Smooth muscle cell (in vitro differentiated cells): ENCODE results near the gene MAP4K4. TPM values are rescaled to one million over a fixed set of nuclear protein-coding genes. Genes with fewer than 3 reads are reported as not detected.

ENCODE experiments used
- DNase-seq: peaks from one replicate; lab custom pipeline; 2025; ENCODE audit not compliant: unreplicated experiment; lab: John Stamatoyannopoulos, UW
- H2AFZ ChIP-seq: fragments of 200-600 bp; sonication (generic); 2 replicates; pipeline ENCODE4 v1.6.0; 2016; ENCODE audit warnings: antibody characterized with exemption, low read depth, mild to moderate bottlenecking
- H3F3A ChIP-seq: fragments of 200-600 bp; sonication (generic); 2 replicates; pipeline ENCODE4 v1.6.0; 2017; ENCODE audit warnings: antibody characterized with exemption, low read depth
- H3K27ac ChIP-seq: fragments of 200-600 bp; sonication (generic); 2 replicates; pipeline ENCODE4 v1.5.1; 2016; ENCODE audit warnings: low read depth, mild to moderate bottlenecking
- H3K27me3 ChIP-seq: fragments of 200-600 bp; sonication (generic); 2 replicates; pipeline ENCODE4 v1.6.1; 2016; ENCODE audit warnings: low read depth, mild to moderate bottlenecking
- H3K36me3 ChIP-seq: fragments of 200-600 bp; sonication (generic); 2 replicates; pipeline ENCODE4 v1.5.1; 2016; ENCODE audit warnings: low read depth
- H3K4me1 ChIP-seq: fragments of 200-600 bp; sonication (generic); 2 replicates; pipeline ENCODE4 v1.5.1; 2016; ENCODE audit warnings: low read depth
- H3K4me2 ChIP-seq: fragments of 200-600 bp; sonication (generic); 2 replicates; pipeline ENCODE4 v1.6.0; 2016; ENCODE audit warnings: mild to moderate bottlenecking
- H3K4me3 ChIP-seq: fragments of 200-600 bp; sonication (generic); 2 replicates; pipeline ENCODE4 v1.5.1; 2016; ENCODE audit warnings: mild to moderate bottlenecking
- H3K79me2 ChIP-seq: fragments of 200-600 bp; sonication (generic); 2 replicates; pipeline ENCODE4 v1.6.0; 2016; ENCODE audit warnings: low read depth, mild to moderate bottlenecking
- H3K9ac ChIP-seq: fragments of 200-600 bp; sonication (generic); 2 replicates; pipeline ENCODE4 v1.6.0; 2016; ENCODE audit warnings: low read depth
- H3K9me3 ChIP-seq: fragments of 200-600 bp; sonication (generic); replicated peaks from 2 replicates; pipeline ENCODE4 v1.5.1; 2016; ENCODE audit warnings: low read depth
- H4K20me1 ChIP-seq: fragments of 200-600 bp; sonication (generic); 2 replicates; pipeline ENCODE4 v1.6.0; 2016; ENCODE audit warnings: low read depth
- WGBS: methylation state at CpG from one replicate; pipeline ENCODE4 v1.1.7; 2016; ENCODE audit warnings: low lambda C conversion rate; 5-methylcytosine and 5-hydroxymethylcytosine counted together
- polyA plus RNA-seq: library from polyadenylated mRNA; unstranded; fragments of >200 nt; fragmentation: Nextera tagmentation; extraction: Ambion mirVana; gene quantifications from 2 replicates; pipeline ENCODE4 v1.2.1, GENCODE V29; 2016
- total RNA-seq: library from RNA; depleted of rRNA; stranded (reverse); fragments of >200 nt; gene quantifications from 2 replicates; pipeline ENCODE4 v1.2.3, GENCODE V29; 2014
- TF ChIP-seq, protein P1 (sequence below): fragments of 200-600 bp; sonication (generic); IDR thresholded peaks from 2 replicates; pipeline ENCODE4 v1.5.1; 2017; ENCODE audit warnings: borderline replicate concordance, mild to moderate bottlenecking, antibody characterized with exemption; ENCODE audit not compliant: insufficient read depth, poor library complexity, severe bottlenecking

Gene MAP4K4
- total and polyA plus RNA-seq, 2 experiments from 2014 or later: 68.9 to 107 TPM

DNA sequence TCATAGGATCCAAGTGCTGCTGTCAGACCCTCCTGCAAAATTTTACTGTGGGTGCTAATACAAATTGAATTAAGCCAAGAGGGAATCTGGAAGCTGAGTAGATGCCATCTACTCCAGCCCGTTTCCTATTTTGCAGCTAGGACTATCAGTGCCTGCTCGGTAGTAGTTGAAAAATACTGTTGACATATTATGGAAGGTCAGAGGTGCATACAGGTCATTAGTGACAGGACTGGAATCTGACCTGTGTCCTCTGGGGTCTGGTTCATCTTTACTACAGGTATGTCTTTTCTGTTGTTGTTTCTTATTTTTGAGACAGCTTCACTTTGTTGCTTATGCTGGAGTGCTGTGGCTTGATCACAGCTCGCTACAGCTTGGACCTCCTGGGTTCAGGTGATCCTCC lies 58.8 kb downstream of the MAP4K4 start:
- Histone ChIP-seq H3K9ac (no peak overlapping the region), H3K27ac (peak overlapping the region; percentile 33), H3F3A (peaks cover 22% of the 10 kb centered on the region), H3K4me3 (no peak overlapping the region), H3K79me2 (peaks cover 94% of the 10 kb centered on the region), H3K9me3 (no peaks in the 10 kb centered on the region), H3K4me2 (no peak overlapping the region), H3K4me1 (peaks cover 22% of the 10 kb centered on the region), H3K27me3 (no peaks in the 10 kb centered on the region), H3K36me3 (no peaks in the 10 kb centered on the region), H4K20me1 (peaks cover 45% of the 10 kb centered on the region), H2AFZ (no peak overlapping the region)
- TF ChIP-seq, protein P1, sequence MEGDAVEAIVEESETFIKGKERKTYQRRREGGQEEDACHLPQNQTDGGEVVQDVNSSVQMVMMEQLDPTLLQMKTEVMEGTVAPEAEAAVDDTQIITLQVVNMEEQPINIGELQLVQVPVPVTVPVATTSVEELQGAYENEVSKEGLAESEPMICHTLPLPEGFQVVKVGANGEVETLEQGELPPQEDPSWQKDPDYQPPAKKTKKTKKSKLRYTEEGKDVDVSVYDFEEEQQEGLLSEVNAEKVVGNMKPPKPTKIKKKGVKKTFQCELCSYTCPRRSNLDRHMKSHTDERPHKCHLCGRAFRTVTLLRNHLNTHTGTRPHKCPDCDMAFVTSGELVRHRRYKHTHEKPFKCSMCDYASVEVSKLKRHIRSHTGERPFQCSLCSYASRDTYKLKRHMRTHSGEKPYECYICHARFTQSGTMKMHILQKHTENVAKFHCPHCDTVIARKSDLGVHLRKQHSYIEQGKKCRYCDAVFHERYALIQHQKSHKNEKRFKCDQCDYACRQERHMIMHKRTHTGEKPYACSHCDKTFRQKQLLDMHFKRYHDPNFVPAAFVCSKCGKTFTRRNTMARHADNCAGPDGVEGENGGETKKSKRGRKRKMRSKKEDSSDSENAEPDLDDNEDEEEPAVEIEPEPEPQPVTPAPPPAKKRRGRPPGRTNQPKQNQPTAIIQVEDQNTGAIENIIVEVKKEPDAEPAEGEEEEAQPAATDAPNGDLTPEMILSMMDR: no peak
- DNase-seq: no peak
- WGBS: 88% methylated on average over 3 of the region's 3 CpGs

DNA sequence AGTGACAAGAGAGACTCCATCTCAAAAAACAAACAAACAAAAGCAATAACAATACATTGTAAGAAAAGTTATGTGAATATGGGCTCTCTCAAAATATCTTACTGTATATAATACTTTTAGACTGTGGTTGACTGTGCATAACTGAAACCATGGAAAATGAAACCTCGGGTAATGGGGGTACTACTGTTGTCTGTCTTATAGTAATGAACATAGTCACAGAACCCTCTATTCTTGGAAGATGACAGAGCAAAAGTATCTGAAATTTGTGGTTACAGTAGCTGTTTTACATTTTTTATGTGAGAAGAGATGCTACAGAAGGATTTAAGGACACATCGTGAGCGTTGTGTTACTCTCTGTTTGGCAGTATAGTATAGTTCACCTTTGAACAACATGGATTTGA lies 60.5 kb downstream of the MAP4K4 start:
- WGBS: 41% methylated on average over 3 of the region's 3 CpGs
- H3K4me2 ChIP-seq: peak overlapping the region; percentile 52
- no peak for DNase-seq
- H3K79me2 ChIP-seq: peaks cover 94% of the 10 kb centered on the region
- H4K20me1 ChIP-seq: peaks cover 32% of the 10 kb centered on the region
- peaks cover 30% of the 10 kb centered on the region for H3F3A ChIP-seq
- peak overlapping the region; percentile 90 for H3K27ac ChIP-seq
- H3K36me3 ChIP-seq: no peaks in the 10 kb centered on the region
- TF ChIP-seq, protein P1: no peak
- H3K4me1 ChIP-seq: peaks cover 29% of the 10 kb centered on the region
- peak overlapping the region; percentile 13 for H3K9ac ChIP-seq
- H3K4me3 ChIP-seq: no peak overlapping the region
- H2AFZ ChIP-seq: no peak overlapping the region
- H3K9me3 ChIP-seq: no peaks in the 10 kb centered on the region
- H3K27me3 ChIP-seq: no peaks in the 10 kb centered on the region

DNA sequence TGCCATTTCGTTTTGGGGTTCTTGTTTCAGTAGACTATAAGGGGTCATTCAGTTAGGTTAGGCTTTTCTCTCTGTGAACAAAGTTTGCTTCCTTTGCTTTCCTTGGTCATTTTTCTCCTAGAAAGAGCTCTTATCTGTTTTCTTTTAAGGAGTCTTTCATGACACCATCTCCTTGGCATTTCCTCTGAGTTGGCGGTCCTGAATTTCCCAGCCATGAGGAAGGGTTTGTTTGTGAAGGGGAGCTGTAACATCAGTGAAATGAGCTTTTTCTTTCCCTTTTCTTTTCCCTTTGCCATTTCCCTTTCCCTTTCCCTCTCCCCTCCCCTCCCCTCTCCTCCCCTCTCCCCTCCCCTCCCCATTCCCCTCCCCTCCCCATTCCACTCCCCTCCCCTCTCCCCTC lies 61.7 kb downstream of the MAP4K4 start:
- Histone ChIP-seq H4K20me1 (peaks cover 32% of the 10 kb centered on the region), H3K27me3 (no peaks in the 10 kb centered on the region), H2AFZ (no peak overlapping the region), H3K27ac (peak overlapping the region; percentile 90), H3K4me2 (peak overlapping the region; percentile 52), H3K36me3 (no peaks in the 10 kb centered on the region), H3K4me3 (no peak overlapping the region), H3F3A (peaks cover 25% of the 10 kb centered on the region), H3K9me3 (no peaks in the 10 kb centered on the region), H3K79me2 (peaks cover 94% of the 10 kb centered on the region), H3K4me1 (peaks cover 38% of the 10 kb centered on the region), H3K9ac (no peak overlapping the region)
- 19% methylated on average over 2 of the region's 2 CpGs for WGBS
- DNase-seq: no peak
- TF ChIP-seq, protein P1: no peak

DNA sequence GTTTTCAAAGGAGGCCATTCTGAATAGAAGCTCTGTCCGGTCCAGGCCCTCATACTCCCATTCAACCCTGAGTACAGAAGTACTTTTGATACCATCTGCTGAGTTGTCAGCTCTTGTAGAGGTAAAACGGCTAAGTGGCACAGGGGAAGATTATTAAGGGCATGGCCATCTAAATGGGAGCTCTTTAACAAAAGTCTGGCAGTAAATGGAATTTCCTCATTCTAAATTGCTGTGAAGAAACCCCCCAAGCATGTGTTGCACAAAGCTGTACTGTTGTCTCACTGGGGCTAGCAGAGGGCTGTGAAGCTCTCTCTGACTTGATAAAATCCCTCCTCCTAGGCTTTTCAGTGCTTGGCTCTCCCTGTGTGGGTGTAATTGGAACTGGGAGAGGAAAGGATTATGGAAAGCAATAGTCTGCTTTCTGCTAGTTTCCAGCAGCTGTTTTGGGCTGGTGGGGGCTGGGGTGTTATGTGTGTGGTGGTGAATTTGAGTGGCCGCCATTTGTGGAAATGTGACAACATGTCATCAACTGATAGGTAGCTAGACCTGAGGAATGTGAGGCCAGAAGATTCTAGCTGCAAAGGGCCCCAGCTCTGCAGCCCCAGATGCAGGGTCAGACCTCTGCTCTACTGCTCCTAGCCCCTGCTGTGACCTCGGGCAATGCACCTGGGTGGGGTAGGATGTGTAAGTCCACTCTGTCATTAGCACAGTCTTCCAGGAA lies 65.1 kb downstream of the MAP4K4 start:
- Histone ChIP-seq H3K9ac (no peak overlapping the region), H3K4me1 (peaks cover 56% of the 10 kb centered on the region), H3F3A (peaks cover 18% of the 10 kb centered on the region), H3K4me3 (no peak overlapping the region), H3K4me2 (peak overlapping the region; percentile 73), H3K36me3 (no peaks in the 10 kb centered on the region), H3K9me3 (no peaks in the 10 kb centered on the region), H3K27me3 (no peaks in the 10 kb centered on the region), H4K20me1 (peaks cover 51% of the 10 kb centered on the region), H3K27ac (peak overlapping the region; percentile 71), H3K79me2 (peaks cover 94% of the 10 kb centered on the region), H2AFZ (no peak overlapping the region)
- TF ChIP-seq, protein P1: no peak
- WGBS: 25% methylated on average over 4 of the region's 4 CpGs
- DNase-seq: no peak
